Activated CD8-positive, alpha-beta T cell treated with anti-CD3 and anti-CD28 coated beads, Interleukin-2, amount 10 ng/mL, durations not matched to agents 7 days and 5 days (primary cell): Measurements from ENCODE around the gene TRAPPC3. TPM values are rescaled to one million over a fixed set of nuclear protein-coding genes. Genes with fewer than 3 reads are reported as not detected.
A peak's percentile ranks its signal among the peaks of the same experiment; 100 is the strongest.

Experiments used
- ATAC-seq: fragments of 150-1000 bp; cut with Tn5 transposase; one replicate; pipeline ENCODE4 v1.10.0; 2021; ENCODE audit warnings: moderate library complexity
- CTCF ChIA-PET: fragments of 350-600 bp; sonication (Branson Sonifier 250); formaldehyde crosslinking; loops from one replicate; lab custom pipeline; 2021; ENCODE audit warnings: antibody characterized with exemption; lab: Charles Lee
- POLR2A ChIA-PET: fragments of 350-600 bp; sonication (Branson Sonifier 250); formaldehyde crosslinking; loops from one replicate; lab custom pipeline; 2021; ENCODE audit warnings: antibody characterized with exemption; lab: Charles Lee
- DNase-seq: peaks from one replicate; pipeline ENCODE4 v3.0.0-alpha.2; 2020
- H3K27ac Mint-ChIP-seq: one replicate; pipeline ENCODE4 v1.8.0; 2021; ENCODE audit warnings: mild to moderate bottlenecking, mixed read lengths
- H3K27me3 Mint-ChIP-seq: one replicate; pipeline ENCODE4 v1.8.0; 2021; ENCODE audit warnings: low read depth, mixed read lengths
- H3K36me3 Mint-ChIP-seq: one replicate; pipeline ENCODE4 v1.8.0; 2021; ENCODE audit warnings: low read depth, mixed read lengths
- H3K4me1 Mint-ChIP-seq: one replicate; pipeline ENCODE4 v1.8.0; 2021; ENCODE audit warnings: low read depth, mixed read lengths
- H3K4me3 Mint-ChIP-seq: one replicate; pipeline ENCODE4 v1.8.0; 2021; ENCODE audit warnings: mild to moderate bottlenecking, mixed read lengths
- H3K9me3 Mint-ChIP-seq: one replicate; pipeline ENCODE4 v1.8.0; 2022; ENCODE audit warnings: mixed read lengths; ENCODE audit not compliant: insufficient read depth
- total RNA-seq, 2 experiments: library from RNA; stranded (reverse); gene quantifications; one replicate each; pipeline ENCODE4 v1.2.3, GENCODE V29; 2021

TRAPPC3 gene
- total RNA-seq, 2 experiments from 2014 or later = 55.6 to 56.4 TPM

GRCh38 chr1:36157973-36158826 is 8.9 kb upstream of the TRAPPC3 start:
- Mint-ChIP-seq H3K9me3 (no peaks in the 10 kb centered on the region), H3K27ac (peak overlapping the region; percentile 94), H3K36me3 (peaks cover 56% of the 10 kb centered on the region), H3K27me3 (no peaks in the 10 kb centered on the region), H3K4me1 (peaks cover 77% of the 10 kb centered on the region), H3K4me3 (peak overlapping the region; percentile 92)
- CTCF ChIA-PET = interaction anchor here (1.0 to 6.7 kb wide), 3 partner anchors 7 to 30 kb away, joined by 3 to 157 read pairs (median 9); partner anchors contain the start of gene TRAPPC3
- POLR2A ChIA-PET = interaction anchor here (3.6 kb wide), 1 partner anchor 66 kb away, joined by 27 read pairs; the partner anchor contains the start of gene THRAP3
- ATAC-seq (no peak), DNase-seq (peak; percentile 40)

GRCh38 chr1:36157115-36157903 is 8.0 kb upstream of the TRAPPC3 start:
- DNase-seq (peak; percentile 26), ATAC-seq (no peak)
- ChIA-PET CTCF (interaction anchor here (1.0 to 1.7 kb wide), 2 partner anchors 7 to 31 kb away, joined by 3 to 9 read pairs; no protein-coding TSS in a partner anchor), POLR2A (interaction anchor here (0.9 to 3.6 kb wide), 2 partner anchors 17 to 67 kb away, joined by 3 to 27 read pairs; partner anchors contain the start of gene THRAP3)
- H3K4me1 Mint-ChIP-seq = peaks cover 75% of the 10 kb centered on the region
- H3K9me3 Mint-ChIP-seq = no peaks in the 10 kb centered on the region
- H3K36me3 Mint-ChIP-seq = peaks cover 47% of the 10 kb centered on the region
- H3K4me3 Mint-ChIP-seq = peak overlapping the region; percentile 92
- no peaks in the 10 kb centered on the region for H3K27me3 Mint-ChIP-seq
- H3K27ac Mint-ChIP-seq = peak overlapping the region; percentile 94

DNA sequence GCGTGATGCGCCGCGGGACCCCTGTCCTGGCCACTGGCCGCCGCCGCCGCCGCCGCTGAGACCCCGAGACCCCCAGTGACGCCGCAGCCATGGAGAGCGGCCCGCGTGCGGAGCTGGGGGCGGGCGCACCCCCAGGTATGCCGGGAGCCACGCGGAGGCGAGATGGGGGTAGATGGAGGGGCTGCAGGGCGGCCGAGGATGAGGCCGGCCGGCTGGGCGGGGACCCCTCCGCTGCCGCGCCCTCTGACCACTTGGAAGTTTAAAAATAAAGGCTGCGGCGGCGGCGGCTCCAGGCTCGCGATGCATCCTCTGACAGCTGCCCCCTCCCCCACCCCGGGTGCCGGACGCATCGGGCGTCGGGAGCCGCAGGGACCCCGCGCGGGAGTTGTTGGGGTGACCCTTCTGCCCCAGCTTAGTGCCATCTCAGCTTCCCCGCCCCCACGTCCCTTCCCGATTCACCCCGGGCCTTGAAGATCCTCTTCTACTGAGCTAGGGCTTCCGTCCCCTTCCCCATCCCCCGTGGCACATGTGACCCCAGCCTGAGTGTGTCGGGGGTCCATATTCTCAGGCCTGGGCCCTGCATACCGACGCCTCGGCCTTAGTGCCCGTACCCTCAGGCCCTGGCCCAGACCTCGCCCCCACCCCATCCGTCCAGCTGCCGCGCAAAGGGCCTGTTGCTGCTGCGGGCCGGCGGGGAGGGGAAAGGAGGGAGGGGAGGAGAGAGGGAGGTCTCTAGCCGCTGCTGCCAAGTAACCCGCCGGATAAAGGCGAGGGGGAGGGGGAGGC is 7.2 kb upstream of the TRAPPC3 start:
- DNase-seq (peak; percentile 75), ATAC-seq (peak; percentile 8)
- peaks cover 75% of the 10 kb centered on the region for H3K4me1 Mint-ChIP-seq
- peak overlapping the region; percentile 92 for H3K4me3 Mint-ChIP-seq
- no peaks in the 10 kb centered on the region for H3K27me3 Mint-ChIP-seq
- H3K36me3 Mint-ChIP-seq = peaks cover 40% of the 10 kb centered on the region
- ChIA-PET CTCF (interaction anchor here (1.7 to 3.0 kb wide), 2 partner anchors 31 to 32 kb away, joined by 9 to 14 read pairs; no protein-coding TSS in a partner anchor), POLR2A (interaction anchor here (0.9 to 3.6 kb wide), 4 partner anchors 17 to 129 kb away, joined by 3 to 27 read pairs (median 4); partner anchors contain the start of gene THRAP3)
- H3K27ac Mint-ChIP-seq = peak overlapping the region; percentile 94
- H3K9me3 Mint-ChIP-seq = no peaks in the 10 kb centered on the region

GRCh38 chr1:36155408-36156328 is 6.4 kb upstream of the TRAPPC3 start, which contains the start of gene MAP7D1:
Gene MAP7D1 (plus strand): TSS chr1:36156160. CDS start chr1:36156418, 258 bp downstream.
- Mint-ChIP-seq H3K4me1 (peaks cover 74% of the 10 kb centered on the region), H3K9me3 (no peaks in the 10 kb centered on the region), H3K27ac (peak within 1 kb of the TSS; percentile 94), H3K4me3 (peak within 1 kb of the TSS; percentile 92), H3K27me3 (no peaks in the 10 kb centered on the region), H3K36me3 (peaks cover 32% of the 10 kb centered on the region)
- CTCF ChIA-PET = interaction anchor here (1.7 to 3.0 kb wide), 2 partner anchors 32 to 130 kb away, joined by 6 to 14 read pairs; no protein-coding TSS in a partner anchor
- ATAC-seq (peak; percentile 72), DNase-seq (peak; percentile 85)
- POLR2A ChIA-PET = interaction anchor here (1.2 to 3.6 kb wide), 4 partner anchors 32 to 309 kb away, joined by 3 to 27 read pairs (median 4); partner anchors contain the start of genes MRPS15 and THRAP3

DNA sequence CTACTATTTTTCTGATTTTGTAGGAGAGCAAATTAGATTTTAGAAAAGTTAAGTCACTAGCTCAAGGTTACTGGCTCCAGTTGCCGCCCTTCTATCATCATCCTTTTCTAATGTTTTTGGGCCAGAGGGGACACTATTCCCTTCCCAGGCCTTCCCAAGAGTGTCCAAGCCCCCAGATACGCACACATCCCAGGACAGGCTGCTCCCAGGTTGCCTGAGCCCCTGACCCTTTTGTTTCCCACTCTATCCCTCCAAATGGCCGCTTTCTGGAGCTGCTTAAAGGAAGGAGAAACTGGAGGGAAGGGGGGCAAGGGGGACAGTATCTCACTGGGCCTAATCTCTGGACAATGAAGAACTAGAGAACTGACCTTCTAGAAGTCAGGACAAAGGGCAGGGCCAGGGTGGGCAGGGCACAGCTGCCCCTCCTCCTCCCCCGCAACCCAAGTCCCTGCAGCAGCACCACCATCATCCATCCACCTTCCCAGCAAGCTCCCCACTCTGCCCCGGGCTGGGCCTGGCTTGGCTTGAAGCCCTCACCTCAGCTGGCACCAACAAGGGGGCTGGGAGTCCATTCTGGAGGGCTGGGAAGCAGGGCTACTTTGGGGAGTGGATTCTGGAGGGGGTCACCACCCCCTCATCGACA is 5.6 kb upstream of the TRAPPC3 start:
- Mint-ChIP-seq H3K4me3 (peak overlapping the region; percentile 89), H3K27ac (peak overlapping the region; percentile 92), H3K36me3 (peaks cover 25% of the 10 kb centered on the region), H3K27me3 (no peaks in the 10 kb centered on the region), H3K9me3 (no peaks in the 10 kb centered on the region), H3K4me1 (peaks cover 74% of the 10 kb centered on the region)
- ChIA-PET POLR2A (interaction anchor here (1.2 to 3.6 kb wide), 4 partner anchors 33 to 310 kb away, joined by 3 to 27 read pairs (median 4); partner anchors contain the start of genes MRPS15 and THRAP3), CTCF (interaction anchor here (1.7 to 3.0 kb wide), 2 partner anchors 33 to 131 kb away, joined by 6 to 14 read pairs; no protein-coding TSS in a partner anchor)
- DNase-seq (peak; percentile 28), ATAC-seq (no peak)

GRCh38 chr1:36154335-36154734 is 5.0 kb upstream of the TRAPPC3 start:
- H3K27ac Mint-ChIP-seq = peak overlapping the region; percentile 92
- no peak for ATAC-seq
- CTCF ChIA-PET = interaction anchor here (1.7 to 6.3 kb wide), 3 partner anchors 8 to 131 kb away, joined by 6 to 157 read pairs (median 14); no protein-coding TSS in a partner anchor

GRCh38 chr1:36153476-36153875 is 4.2 kb upstream of the TRAPPC3 start:
- CTCF ChIA-PET = interaction anchor here (0.6 to 6.3 kb wide), 4 partner anchors 8 to 132 kb away, joined by 3 to 157 read pairs (median 12); no protein-coding TSS in a partner anchor
- peaks cover 76% of the 10 kb centered on the region for H3K4me1 Mint-ChIP-seq
- peaks cover 14% of the 10 kb centered on the region for H3K36me3 Mint-ChIP-seq
- H3K4me3 Mint-ChIP-seq = no peak overlapping the region
- H3K27me3 Mint-ChIP-seq = no peaks in the 10 kb centered on the region
- peak overlapping the region; percentile 89 for H3K27ac Mint-ChIP-seq
- POLR2A ChIA-PET = interaction anchor here (0.7 to 1.4 kb wide), 4 partner anchors 9 to 71 kb away, joined by 3 to 4 read pairs (median 4); partner anchors contain the start of gene THRAP3
- no peaks in the 10 kb centered on the region for H3K9me3 Mint-ChIP-seq
- ATAC-seq (no peak), DNase-seq (no peak)

More at GRCh38 chr1:36154335-36154734, 5.0 kb upstream of the TRAPPC3 start:
- Mint-ChIP-seq H3K4me1 (peaks cover 74% of the 10 kb centered on the region), H3K4me3 (peak overlapping the region; percentile 89), H3K27me3 (no peaks in the 10 kb centered on the region), H3K36me3 (peaks cover 20% of the 10 kb centered on the region), H3K9me3 (no peaks in the 10 kb centered on the region)
- no peak for DNase-seq
- POLR2A ChIA-PET = interaction anchor here (1.2 to 3.6 kb wide), 3 partner anchors 34 to 310 kb away, joined by 3 to 27 read pairs (median 3); partner anchors contain the start of genes MRPS15 and THRAP3

DNA sequence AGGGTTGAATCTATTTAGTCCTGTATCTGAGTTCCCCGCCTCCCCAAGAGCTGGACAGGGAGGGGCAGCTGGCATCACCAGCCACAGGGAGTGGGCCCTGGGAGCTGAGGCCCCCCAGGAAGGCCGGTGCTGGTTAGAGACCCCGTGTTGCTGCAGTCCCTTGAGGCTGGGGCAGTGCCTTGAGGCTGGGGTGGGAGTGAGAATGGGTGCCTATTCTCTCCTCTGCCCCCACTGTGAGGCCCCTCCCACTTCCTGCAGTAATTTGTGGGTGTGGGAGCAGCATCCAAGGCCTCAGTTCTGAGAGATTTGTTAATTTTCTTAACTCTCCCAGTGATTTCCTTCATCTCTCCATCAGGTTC is 2.5 kb upstream of the TRAPPC3 start:
- Mint-ChIP-seq H3K4me1 (peaks cover 78% of the 10 kb centered on the region), H3K36me3 (peaks cover 8% of the 10 kb centered on the region), H3K9me3 (no peaks in the 10 kb centered on the region), H3K4me3 (peak overlapping the region; percentile 68), H3K27ac (peak overlapping the region; percentile 89), H3K27me3 (no peaks in the 10 kb centered on the region)
- ChIA-PET POLR2A (interaction anchor here (0.6 to 3.8 kb wide), 5 partner anchors 8 to 72 kb away, joined by 3 to 56 read pairs (median 7); partner anchors contain the start of gene THRAP3), CTCF (interaction anchor here (1.0 to 6.3 kb wide), 6 partner anchors 10 to 217 kb away, joined by 3 to 209 read pairs (median 52); no protein-coding TSS in a partner anchor)
- DNase-seq = peak; percentile 76
- no peak for ATAC-seq
